IPS DF 6.9 (cell line): ENCODE measurements around the gene PPARD.
"Not testable (repeated sequence)": the region's sequence is repeated elsewhere in the genome, so short reads cannot be mapped to it uniquely, and the experiment has no call there.

Experiments used
- DNase-seq: peaks from one replicate; pipeline ENCODE4 v3.0.0-alpha.2; 2013; ENCODE audit warnings: low read depth, low spot score
- H3K27ac ChIP-seq: one replicate; pipeline ENCODE4 v1.5.1; 2013; ENCODE audit warnings: low read length, control low read depth
- H3K27me3 ChIP-seq: 2 replicates; pipeline ENCODE4 v1.6.1; 2013; ENCODE audit warnings: mild to moderate bottlenecking, low read length; ENCODE audit not compliant: control insufficient read depth, insufficient read depth
- H3K36me3 ChIP-seq: 2 replicates; pipeline ENCODE4 v1.6.1; 2013; ENCODE audit warnings: low read length; ENCODE audit not compliant: control insufficient read depth, insufficient read depth
- H3K4me1 ChIP-seq: 2 replicates; pipeline ENCODE4 v1.6.1; 2013; ENCODE audit warnings: low read length; ENCODE audit not compliant: control insufficient read depth, insufficient read depth
- H3K4me3 ChIP-seq: 2 replicates; pipeline ENCODE4 v1.5.1; 2013; ENCODE audit warnings: mild to moderate bottlenecking, low read length
- H3K9me3 ChIP-seq: 2 replicates; pipeline ENCODE4 v1.6.1; 2013; ENCODE audit warnings: low read length, inconsistent platforms; ENCODE audit not compliant: control insufficient read depth, insufficient read depth
- WGBS: extraction: QIAGEN DNeasy Blood & Tissue Kit; methylation state at CpG from one replicate; pipeline ENCODE4 v1.1.7; 2013; ENCODE audit warnings: mixed read lengths, missing lambda C conversion rate; ENCODE audit not compliant: insufficient read length, insufficient coverage; 5-methylcytosine and 5-hydroxymethylcytosine counted together

PPARD gene

GRCh38 chr6:35330541-35331119, 11.7 kb upstream of the PPARD start:
- no peak for DNase-seq
- H3K9me3 ChIP-seq, result no peaks in the 10 kb centered on the region
- no peaks in the 10 kb centered on the region for H3K4me1 ChIP-seq
- no peak overlapping the region for H3K4me3 ChIP-seq
- H3K36me3 ChIP-seq, result no peaks in the 10 kb centered on the region
- H3K27ac ChIP-seq, result no peak overlapping the region
- H3K27me3 ChIP-seq, result no peaks in the 10 kb centered on the region
- WGBS, result no CpG with 5 or more reads among the region's 9 CpGs

GRCh38 chr6:35332074-35332887, 10.1 kb upstream of the PPARD start:
- H3K9me3 ChIP-seq, H3K36me3 ChIP-seq, H3K4me3 ChIP-seq, H3K4me1 ChIP-seq, DNase-seq, H3K27me3 ChIP-seq, H3K27ac ChIP-seq: not testable (repeated sequence)
- no CpG with 5 or more reads among the region's 9 CpGs for WGBS

DNA sequence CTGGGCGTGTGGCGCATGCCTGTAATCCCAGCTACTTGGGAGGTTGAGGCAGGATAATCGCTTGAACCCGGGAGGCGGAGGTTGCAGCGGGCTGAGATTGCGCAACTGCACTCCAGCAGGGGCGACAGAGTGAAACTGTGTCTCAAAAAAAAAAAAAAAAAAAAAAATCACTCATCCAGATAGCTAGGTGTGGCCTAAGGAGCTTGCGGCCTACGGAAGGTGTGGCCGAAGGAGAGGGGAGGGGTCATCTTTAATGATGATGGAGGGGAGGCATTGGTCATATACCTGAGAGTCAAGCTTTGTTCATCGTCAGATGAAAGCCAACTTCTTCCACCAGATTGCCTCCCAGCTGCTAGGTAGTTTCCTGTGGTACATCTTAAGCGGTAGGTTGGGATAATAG, 801 bp upstream of the PPARD start:
- no CpG with 5 or more reads among the region's 13 CpGs for WGBS

GRCh38 chr6:35343092-35343834, 905 bp downstream of the PPARD start:
- no CpG with 5 or more reads among the region's 13 CpGs for WGBS
- Histone ChIP-seq H3K4me1 (no peaks in the 10 kb centered on the region; the same call in 1 of the 2 replicates), H3K9me3 (no peaks in the 10 kb centered on the region), H3K36me3 (no peaks in the 10 kb centered on the region), H3K27me3 (no peaks in the 10 kb centered on the region), H3K27ac (no peak overlapping the region), H3K4me3 (peak overlapping the region; percentile 81; the same call in 1 of the 2 replicates)
- DNase-seq, result no peak

More for the DNA sequence above, 801 bp upstream of the PPARD start:
- H3K36me3 ChIP-seq, result no peaks in the 10 kb centered on the region
- H3K27ac ChIP-seq, result no peak overlapping the region
- DNase-seq, result no peak
- no peak overlapping the region for H3K4me3 ChIP-seq
- no peaks in the 10 kb centered on the region; the same call in 1 of the 2 replicates for H3K4me1 ChIP-seq
- H3K9me3 ChIP-seq, result no peaks in the 10 kb centered on the region
- H3K27me3 ChIP-seq, result no peaks in the 10 kb centered on the region

- Histone ChIP-seq H3K36me3 (no peaks in the 10 kb centered on the region), H3K4me1 (no peaks in the 10 kb centered on the region; the same call in 1 of the 2 replicates), H3K4me3 (no peak overlapping the region), H3K27ac (no peak overlapping the region), H3K27me3 (no peaks in the 10 kb centered on the region), H3K9me3 (no peaks in the 10 kb centered on the region)
- no CpG with 5 or more reads among the region's 6 CpGs for whole genome bisulfite sequencing
- DNase-seq, result no peak
Observed at GRCh38 chr6:35343835-35344550, 1.6 kb downstream of the PPARD start.

DNA sequence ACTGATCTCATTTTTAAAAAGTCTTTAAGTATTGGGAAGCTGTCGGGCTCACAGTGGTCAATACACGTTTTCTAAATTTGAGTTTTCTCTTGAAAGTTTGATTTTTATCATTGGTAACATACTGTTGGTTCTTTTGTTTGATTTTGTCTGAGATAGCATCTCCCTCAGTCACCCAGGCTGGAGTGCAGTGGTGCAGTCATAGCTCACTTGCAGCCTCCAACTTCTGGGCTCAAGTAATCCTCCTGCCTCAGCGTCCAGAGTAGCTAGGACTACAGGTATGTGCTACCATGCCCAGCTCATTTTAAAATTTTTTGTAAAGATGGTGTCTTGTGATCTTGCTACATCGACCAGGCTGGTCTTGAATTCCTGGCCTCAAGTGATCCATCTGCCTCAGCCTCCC, 9.1 kb downstream of the PPARD start:
- Histone ChIP-seq H3K9me3 (no peaks in the 10 kb centered on the region), H3K27ac (no peak overlapping the region), H3K27me3 (no peaks in the 10 kb centered on the region), H3K4me1 (no peaks in the 10 kb centered on the region), H3K4me3 (no peak overlapping the region), H3K36me3 (no peaks in the 10 kb centered on the region)
- no CpG with 5 or more reads among the region's 4 CpGs for WGBS
- no peak for DNase-seq

DNA sequence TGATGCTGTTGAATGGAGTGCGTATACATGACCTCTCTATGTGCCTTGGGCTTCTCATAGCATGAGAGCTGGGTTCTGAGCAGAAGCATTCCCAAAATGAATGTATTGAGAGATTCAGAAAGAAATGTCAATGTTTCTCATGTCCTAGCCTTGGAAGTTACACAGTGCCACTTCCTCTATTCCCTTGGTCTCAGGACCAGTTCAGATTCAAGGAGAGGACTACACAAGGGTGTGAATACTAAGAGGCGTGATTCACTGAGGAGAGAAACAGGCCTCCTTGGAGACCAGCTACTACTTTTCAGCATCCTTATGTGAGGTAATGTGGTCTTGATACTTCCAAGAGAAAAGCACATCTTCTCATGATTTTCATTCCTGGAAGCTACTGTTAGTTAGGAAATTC, 10.4 kb downstream of the PPARD start:
- WGBS, result no CpG with 5 or more reads among the region's 2 CpGs
- no peak overlapping the region for H3K4me3 ChIP-seq
- no peaks in the 10 kb centered on the region for H3K36me3 ChIP-seq
- DNase-seq, result no peak
- H3K4me1 ChIP-seq, result no peaks in the 10 kb centered on the region
- H3K27ac ChIP-seq, result no peak overlapping the region
- no peaks in the 10 kb centered on the region for H3K27me3 ChIP-seq
- H3K9me3 ChIP-seq, result no peaks in the 10 kb centered on the region

DNA sequence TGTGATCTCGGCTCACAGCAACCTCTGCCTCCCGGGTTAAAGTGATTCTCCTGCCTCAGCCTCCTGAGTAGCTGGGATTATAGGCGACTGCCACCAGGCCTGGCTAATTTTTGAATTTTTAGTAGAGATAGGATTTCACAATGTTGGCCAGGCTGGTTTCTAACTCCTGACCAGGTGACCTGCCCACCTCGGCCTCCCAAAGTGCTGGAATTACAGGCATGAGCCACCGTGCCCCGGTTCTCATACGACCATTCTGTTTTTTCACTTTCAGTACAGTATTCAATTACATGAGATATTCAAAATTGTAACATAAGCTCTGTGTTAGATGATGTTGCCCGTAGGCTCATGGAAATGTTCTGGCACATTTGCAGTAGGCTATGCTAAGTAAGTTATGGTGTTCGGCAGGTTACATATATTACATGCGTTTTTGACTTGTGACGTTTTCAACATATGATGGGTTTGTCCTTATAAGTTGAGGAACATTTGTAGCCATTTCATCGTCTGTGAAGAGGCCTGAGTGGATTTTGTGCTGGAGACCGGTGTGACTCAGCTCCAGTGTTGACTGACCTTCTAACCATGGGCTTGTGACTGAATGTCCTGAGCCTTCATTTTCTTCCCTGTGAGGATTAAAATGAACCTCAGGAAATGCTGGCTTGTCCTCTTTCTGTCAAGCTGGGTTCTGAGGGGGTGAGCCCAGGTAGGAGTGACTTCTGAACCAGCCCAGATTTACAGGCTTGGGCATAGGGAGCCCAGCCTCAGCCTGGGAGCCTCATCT, 12.2 kb downstream of the PPARD start:
- H3K36me3 ChIP-seq, result no peaks in the 10 kb centered on the region
- WGBS, result no CpG with 5 or more reads among the region's 13 CpGs
- no peaks in the 10 kb centered on the region for H3K9me3 ChIP-seq
- no peak overlapping the region for H3K4me3 ChIP-seq
- no peaks in the 10 kb centered on the region for H3K27me3 ChIP-seq
- DNase-seq, result no peak
- H3K4me1 ChIP-seq, result 0 out of 2 replicates have a peak, but pooled peaks cover 2% of the 10 kb centered on the region
- H3K27ac ChIP-seq, result no peak overlapping the region

GRCh38 chr6:35356391-35356790, 14.0 kb downstream of the PPARD start:
- H3K36me3 ChIP-seq, result no peaks in the 10 kb centered on the region
- DNase-seq, result no peak
- WGBS, result no CpG with 5 or more reads among the region's 1 CpG

More at GRCh38 chr6:35356391-35356790, 14.0 kb downstream of the PPARD start:
- H3K27me3 ChIP-seq, result no peaks in the 10 kb centered on the region
- H3K27ac ChIP-seq, result no peak overlapping the region
- H3K4me3 ChIP-seq, result no peak overlapping the region
- H3K9me3 ChIP-seq, result no peaks in the 10 kb centered on the region
- peaks cover 5% of the 10 kb centered on the region; the same call in 1 of the 2 replicates for H3K4me1 ChIP-seq
